IMR-90 (cell line): ENCODE measurements around the gene PRPF40B. TPM values are rescaled to one million over a fixed set of nuclear protein-coding genes. Genes with fewer than 3 reads are reported as not detected.

Experiments used
- ATAC-seq: fragments of 200-7000 bp; cut with Tn5 transposase; 2 replicates; pipeline ENCODE4 v1.9.1; 2020; ENCODE audit warnings: low read depth, mild to moderate bottlenecking, moderate library complexity
- BruUV-seq: library from RNA; stranded (reverse); fragments of 400-500 nt; replicated peaks from 2 replicates; lab custom pipeline; 2021; lab: Mats Ljungman, UMichigan
- CTCF ChIA-PET: fragments of 300-600 bp; formaldehyde crosslinking; extraction: SDS; loops from one replicate; lab custom pipeline; 2021; ENCODE audit warnings: antibody characterized with exemption; lab: Yijun Ruan, JAX
- POLR2A ChIA-PET: fragments of 300-600 bp; sonication (Branson Sonifier 250); formaldehyde crosslinking; loops from one replicate; lab custom pipeline; 2022; ENCODE audit warnings: antibody characterized with exemption; ENCODE audit not compliant: unreplicated experiment; lab: Charles Lee
- DNase-seq: peaks from one replicate; pipeline ENCODE4 v3.0.0; 2013
- H2AFZ ChIP-seq: replicated peaks from 2 replicates; pipeline ENCODE3; 2013; ENCODE audit warnings: low read length, mild to moderate bottlenecking; ENCODE audit not compliant: poor library complexity
- H2AK5ac ChIP-seq: 2 replicates; pipeline ENCODE4 v1.6.1; 2013; ENCODE audit warnings: low read depth, low read length, inconsistent platforms
- H2AK9ac ChIP-seq: replicated peaks from 2 replicates; pipeline ENCODE3; 2013; ENCODE audit warnings: mild to moderate bottlenecking, low read depth, low read length, moderate library complexity; ENCODE audit not compliant: poor library complexity
- H2BK120ac ChIP-seq: 2 replicates; pipeline ENCODE4 v1.6.1; 2013; ENCODE audit warnings: low read depth, low read length, inconsistent platforms
- H2BK15ac ChIP-seq: 3 replicates; pipeline ENCODE4 v1.6.1; 2013; ENCODE audit warnings: low read depth, low read length, inconsistent platforms
- H2BK20ac ChIP-seq: 2 replicates; pipeline ENCODE4 v1.6.1; 2013; ENCODE audit warnings: low read depth, mild to moderate bottlenecking, inconsistent platforms, low read length, moderate library complexity
- H2BK5ac ChIP-seq: 2 replicates; pipeline ENCODE4 v1.6.1; 2013; ENCODE audit warnings: mild to moderate bottlenecking, low read depth, low read length, inconsistent platforms; ENCODE audit not compliant: poor library complexity, severe bottlenecking
- H3K14ac ChIP-seq: replicated peaks from 2 replicates; pipeline ENCODE4 v1.6.1; 2013; ENCODE audit warnings: low read depth, low read length, inconsistent platforms
- H3K18ac ChIP-seq: 2 replicates; pipeline ENCODE4 v1.6.1; 2013; ENCODE audit warnings: low read depth, low read length, control low read depth
- H3K23ac ChIP-seq: 2 replicates; pipeline ENCODE4 v1.6.1; 2013; ENCODE audit warnings: low read depth, low read length, inconsistent platforms
- H3K27ac ChIP-seq: 2 replicates; pipeline ENCODE4 v1.5.1; 2013; ENCODE audit warnings: mild to moderate bottlenecking, control low read depth, low read length; ENCODE audit not compliant: insufficient read depth
- H3K27me3 ChIP-seq: 2 replicates; pipeline ENCODE4 v1.6.1; 2013; ENCODE audit warnings: low read length; ENCODE audit not compliant: control insufficient read depth, insufficient read depth
- H3K36me3 ChIP-seq: 2 replicates; pipeline ENCODE4 v1.6.1; 2013; ENCODE audit warnings: low read length, mixed read lengths; ENCODE audit not compliant: control insufficient read depth, insufficient read depth
- H3K4ac ChIP-seq: 2 replicates; pipeline ENCODE4 v1.6.1; 2013; ENCODE audit warnings: low read depth, low read length, inconsistent platforms
- H3K4me1 ChIP-seq: 2 replicates; pipeline ENCODE4 v1.6.1; 2013; ENCODE audit warnings: low read length, mixed read lengths; ENCODE audit not compliant: control insufficient read depth, insufficient read depth
- H3K4me2 ChIP-seq: 2 replicates; pipeline ENCODE4 v1.6.1; 2013; ENCODE audit warnings: low read depth, mild to moderate bottlenecking, control low read depth, low read length, moderate library complexity
- H3K4me3 ChIP-seq: 2 replicates; pipeline ENCODE4 v1.5.1; 2013; ENCODE audit warnings: low read depth, mild to moderate bottlenecking, control low read depth, low read length, moderate library complexity; ENCODE audit not compliant: insufficient read depth
- H3K56ac ChIP-seq: 2 replicates; pipeline ENCODE4 v1.6.1; 2013; ENCODE audit warnings: low read length, inconsistent platforms; ENCODE audit not compliant: insufficient read depth; ENCODE audit errors: extremely low read depth
- H3K79me1 ChIP-seq, 2 experiments: 2 replicates each; pipeline ENCODE4 v1.6.1; 2013; ENCODE audit warnings: low read length in 2 of 2, inconsistent platforms in 1 of 2, low read depth in 1 of 2
- H3K9ac ChIP-seq: 2 replicates; pipeline ENCODE4 v1.6.1; 2013; ENCODE audit warnings: low read depth, low read length, control low read depth
- H3K9me1 ChIP-seq: 2 replicates; pipeline ENCODE4 v1.6.1; 2013; ENCODE audit warnings: low read length, inconsistent platforms; ENCODE audit not compliant: insufficient read depth
- H3K9me3 ChIP-seq: 2 replicates; pipeline ENCODE4 v1.6.1; 2013; ENCODE audit warnings: low read length; ENCODE audit not compliant: control insufficient read depth, insufficient read depth
- H4K20me1 ChIP-seq: 2 replicates; pipeline ENCODE4 v1.6.1; 2013; ENCODE audit warnings: low read length, inconsistent platforms; ENCODE audit not compliant: insufficient read depth
- H4K5ac ChIP-seq: 2 replicates; pipeline ENCODE4 v1.6.1; 2013; ENCODE audit warnings: mild to moderate bottlenecking, low read depth, low read length, control low read depth
- H4K8ac ChIP-seq, 2 experiments: 2 replicates each; pipeline ENCODE4 v1.6.1; 2013; ENCODE audit warnings: low read depth in 2 of 2, low read length in 2 of 2, control low read depth in 1 of 2, inconsistent platforms in 1 of 2
- H4K91ac ChIP-seq: 2 replicates; pipeline ENCODE4 v1.6.1; 2013; ENCODE audit warnings: low read depth, low read length, inconsistent platforms; ENCODE audit not compliant: insufficient read depth
- CEBPB ChIP-seq: IDR thresholded peaks from 2 replicates; pipeline ENCODE4 v1.6.1; 2012; ENCODE audit warnings: low read depth, low read length, improper control_type of control experiment
- CHD1 ChIP-seq: IDR thresholded peaks from 2 replicates; pipeline ENCODE4 v1.6.1; 2012; ENCODE audit warnings: low read depth, low read length, improper control_type of control experiment
- FOS ChIP-seq: fragments of 150-350 bp; IDR thresholded peaks from 2 replicates; pipeline ENCODE4 v1.6.1; 2016; ENCODE audit warnings: low read depth, low read length
- MAFK ChIP-seq: IDR thresholded peaks from 2 replicates; pipeline ENCODE4 v1.6.1; 2012; ENCODE audit warnings: low read depth, low read length, improper control_type of control experiment
- MXI1 ChIP-seq: IDR thresholded peaks from 2 replicates; pipeline ENCODE4 v1.6.1; 2012; ENCODE audit warnings: low read depth, mild to moderate bottlenecking, low read length, moderate library complexity, borderline replicate concordance
- RAD21 ChIP-seq: IDR thresholded peaks from 2 replicates; pipeline ENCODE4 v1.6.1; 2012; ENCODE audit warnings: low read length, improper control_type of control experiment
- RFX5 ChIP-seq: IDR thresholded peaks from 2 replicates; pipeline ENCODE4 v1.8.0; 2012; ENCODE audit warnings: low read depth, mild to moderate bottlenecking, low read length, moderate library complexity
- SMC3 ChIP-seq: fragments of 150-350 bp; IDR thresholded peaks from 2 replicates; pipeline ENCODE4 v1.6.1; 2016; ENCODE audit warnings: low read depth, mild to moderate bottlenecking, antibody characterized with exemption, low read length, moderate library complexity
- WGBS, 2 experiments: methylation state at CpG; one replicate each; pipeline versions ENCODE4 v1.1.5 to v1.1.7; 2013; ENCODE audit warnings: missing lambda C conversion rate in 2 of 2; ENCODE audit not compliant: insufficient read length in 1 of 2; ENCODE audit errors: extremely low coverage in 2 of 2; 5-methylcytosine and 5-hydroxymethylcytosine counted together
- dilution Hi-C: fragments of 300-500 bp; cut with HindIII; formaldehyde crosslinking; loops from one replicate; pipeline ENCODE4 v1.14.3; 2018; ENCODE audit warnings: low sequenced_read_pairs; ENCODE audit not compliant: unreplicated experiment
- in situ Hi-C: fragments of 300-500 bp; cut with MboI; formaldehyde crosslinking; loops from 3 replicates; pipeline ENCODE4 v1.14.3; 2019; ENCODE audit warnings: low sequenced_read_pairs, inconsistent platforms, mixed read lengths
- intact Hi-C: fragments of 100-400 bp; cut with micrococcal nuclease; formaldehyde crosslinking; loops from 2 replicates; pipeline ENCODE4 v1.10.0; 2022
- polyA plus RNA-seq, 3 experiments: library from polyadenylated mRNA; depleted of rRNA; stranded (reverse); fragments of >200 nt; gene quantifications; 2 replicates each; pipeline ENCODE4 v1.2.3, GENCODE V29; 2012; ENCODE audit warnings: low replicate concordance in 1 of 3
- total RNA-seq: library from RNA; depleted of rRNA; stranded (reverse); fragments of >200 nt; gene quantifications from 2 replicates; pipeline ENCODE4 v1.2.3, GENCODE V29; 2012

The PRPF40B gene
- total and polyA plus RNA-seq, 2 of the 4 experiments (the other 2 are of a cell fraction) = 5.0 to 11.8 TPM

- H3K9me3 ChIP-seq = no peaks in the 10 kb centered on the region
- peak overlapping the region; percentile 92 for H2AK5ac ChIP-seq
- H3K36me3 ChIP-seq = peaks cover 5% of the 10 kb centered on the region
- H3K9ac ChIP-seq = no peak overlapping the region
- ChIA-PET CTCF (no interaction called here), POLR2A (interaction anchor here (0.7 kb wide), 1 partner anchor 314 kb away, joined by 3 read pairs; no protein-coding TSS in a partner anchor)
- H4K20me1 ChIP-seq = no peaks in the 10 kb centered on the region
- peak overlapping the region; percentile 20 for H3K18ac ChIP-seq
- peaks cover 41 to 92% of the 10 kb centered on the region in 2 experiments for H3K79me1 ChIP-seq
- H2BK120ac ChIP-seq = peak overlapping the region; percentile 60; the same call in 1 of the 2 replicates
- WGBS, 2 experiments = 96% methylated on average over 2 of the region's 4 CpGs; no CpG with 5 or more reads in 1 of the 2 experiments
- peak overlapping the region; percentile 43 for H4K91ac ChIP-seq
- H3K56ac ChIP-seq = no peak overlapping the region
- H4K8ac ChIP-seq = peak overlapping the region in 1 of 2 experiments; percentile 63; a peak in 1 of 4 replicates
- H3K27me3 ChIP-seq = no peaks in the 10 kb centered on the region
- H2AK9ac ChIP-seq = peak overlapping the region; percentile 75
- peaks cover 25% of the 10 kb centered on the region for H3K4me1 ChIP-seq
- H3K23ac ChIP-seq = peak overlapping the region; percentile 13; the same call in 1 of the 2 replicates
- intact Hi-C loops = no loop called here
- H3K14ac ChIP-seq = peak overlapping the region; percentile 69
- H2BK15ac ChIP-seq = peak overlapping the region; percentile 86; the same call in 2 of the 3 replicates
- in situ Hi-C loops = no loop called here
- H3K27ac ChIP-seq = no peak overlapping the region
- H4K5ac ChIP-seq = peak overlapping the region; percentile 38; the same call in 1 of the 2 replicates
- H2AFZ ChIP-seq = peak overlapping the region; percentile 64
- H3K4ac ChIP-seq = peak overlapping the region; percentile 70
- H2BK5ac ChIP-seq = peak overlapping the region; percentile 64
- H2BK20ac ChIP-seq = peak overlapping the region; percentile 40; the same call in 1 of the 2 replicates
- dilution Hi-C loops = no loop called here
- no peak for DNase-seq
- ATAC-seq = no peak
- TF ChIP-seq CEBPB = no peak
- no peak for TF ChIP-seq RAD21
- no peak for TF ChIP-seq MAFK
- no peak for TF ChIP-seq SMC3
- TF ChIP-seq MXI1 = no peak
- no peak for TF ChIP-seq FOS
- no peak for TF ChIP-seq CHD1
- no peak for TF ChIP-seq RFX5
- H3K4me2 ChIP-seq = no peak overlapping the region
- H3K9me1 ChIP-seq = peaks cover 35% of the 10 kb centered on the region
- H3K4me3 ChIP-seq = no peak overlapping the region
- no TSS peak for BruUV-seq
Measured at GRCh38 chr12:49664591-49665239, 41.4 kb downstream of the PRPF40B start.
